Mammary epithelial cell (primary cell): ENCODE data around the gene SLC25A22.

ENCODE experiments used
- CTCF ChIP-seq, 2 donors: IDR thresholded peaks in 1 of 2; conservative IDR thresholded peaks in 1 of 2; 2 replicates each; pipeline ENCODE4 v1.5.1; 2011 to 2012; ENCODE audit warnings: inconsistent platforms in 2 of 2, low read length in 2 of 2, mild to moderate bottlenecking in 2 of 2, control low read depth in 1 of 2, low read depth in 1 of 2; ENCODE audit not compliant: insufficient read depth in 1 of 2; ENCODE audit errors: extremely low read depth in 1 of 2
- EZH2 ChIP-seq: IDR thresholded peaks from 2 replicates; pipeline ENCODE4 v1.6.1; 2012; ENCODE audit warnings: low read length, inconsistent platforms, borderline replicate concordance

- TF ChIP-seq EZH2 (no peak), CTCF (conservative IDR thresholded peaks at IDR 0.05 in 1 of 2, IDR thresholded peaks at IDR 0.05 in 1 of 2; ENCODE audit: extremely low read depth in 1 of 2, insufficient read depth in 1 of 2, low read depth in 1 of 2, low read length in 2 of 2) (no peak)
Measured at GRCh38 chr11:742571-743201, 55.4 kb downstream of the SLC25A22 start.
